H54 (cell line): ENCODE measurements around the gene PCK1.

Source experiments
- DNase-seq: peaks from one replicate; pipeline ENCODE4 v3.0.0; 2011; ENCODE audit warnings: low spot score, mixed read lengths; ENCODE audit not compliant: insufficient read length
- FAIRE-seq: peaks from 3 replicates; lab custom pipeline; 2011; peaks lifted over from hg19 to GRCh38; lab: Jason Lieb, UNC
- POLR2A ChIP-seq: IDR thresholded peaks from 2 replicates; pipeline ENCODE4 v1.6.1; 2011; ENCODE audit warnings: low read depth, mild to moderate bottlenecking, low read length

The PCK1 gene

DNA sequence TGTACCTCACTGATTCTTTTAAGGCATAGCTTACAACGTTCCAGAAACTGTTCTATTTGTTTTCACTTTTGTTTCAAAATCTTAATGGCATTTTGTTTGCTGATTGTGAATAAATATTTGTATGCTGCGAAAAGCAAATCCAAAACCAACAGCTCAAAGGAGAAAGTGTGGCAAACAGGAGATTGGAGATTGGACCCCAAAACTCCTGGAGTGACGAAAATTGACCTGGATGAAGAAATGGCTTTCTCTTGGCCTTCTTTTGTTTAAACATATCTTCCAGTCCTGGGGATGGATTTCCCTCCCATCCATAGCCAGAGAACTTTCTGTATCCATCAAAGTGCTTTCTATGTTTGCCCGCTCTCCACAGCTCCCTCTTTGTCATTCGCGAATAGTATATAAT lies 33.2 kb upstream of the PCK1 start:
- DNase-seq (no peak), FAIRE-seq (no peak)
- no peak for TF ChIP-seq POLR2A

DNA sequence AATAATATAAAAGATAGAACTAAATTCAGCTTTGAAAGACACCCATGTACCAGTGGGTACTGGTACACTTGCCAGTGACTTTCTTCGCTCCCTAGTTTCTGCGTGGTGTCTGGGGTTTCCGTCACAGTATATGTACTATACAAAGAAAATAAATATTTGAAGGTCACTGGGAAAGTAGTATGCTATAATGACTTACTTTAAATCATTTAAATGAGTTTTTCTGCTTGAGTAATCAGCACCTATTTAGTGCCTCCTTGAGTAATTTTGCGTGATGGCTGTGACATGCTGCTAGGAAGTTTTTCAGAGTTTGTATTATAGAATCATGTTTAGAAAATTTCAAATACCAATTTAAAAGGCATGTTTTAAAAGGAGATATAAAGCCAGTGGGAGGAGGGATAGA lies 32.8 kb upstream of the PCK1 start:
- no peak for DNase-seq
- TF ChIP-seq POLR2A: no peak
- FAIRE-seq: no peak

DNA sequence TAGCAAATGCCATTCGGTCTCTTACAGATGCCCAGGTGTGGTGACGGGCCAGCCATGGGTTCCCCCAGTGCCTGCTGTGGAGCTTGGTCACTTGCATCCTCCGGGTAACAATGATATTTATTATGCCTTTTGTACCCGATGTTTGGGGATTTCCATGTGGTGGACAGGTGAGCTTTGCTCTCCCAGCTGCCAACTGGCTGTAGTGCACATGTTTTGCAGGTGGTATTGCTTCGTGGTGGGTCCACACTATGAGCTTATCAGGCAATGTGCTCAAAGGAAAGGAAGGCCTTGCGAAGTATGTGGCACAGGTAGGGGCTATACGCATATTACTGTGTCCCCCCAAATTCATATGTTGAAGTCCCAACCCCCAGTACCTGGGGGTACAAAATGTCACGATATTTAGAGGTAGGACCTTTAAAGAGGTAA lies 31.7 kb upstream of the PCK1 start:
- no peak for DNase-seq
- TF ChIP-seq POLR2A: no peak
- FAIRE-seq: no peak

DNA sequence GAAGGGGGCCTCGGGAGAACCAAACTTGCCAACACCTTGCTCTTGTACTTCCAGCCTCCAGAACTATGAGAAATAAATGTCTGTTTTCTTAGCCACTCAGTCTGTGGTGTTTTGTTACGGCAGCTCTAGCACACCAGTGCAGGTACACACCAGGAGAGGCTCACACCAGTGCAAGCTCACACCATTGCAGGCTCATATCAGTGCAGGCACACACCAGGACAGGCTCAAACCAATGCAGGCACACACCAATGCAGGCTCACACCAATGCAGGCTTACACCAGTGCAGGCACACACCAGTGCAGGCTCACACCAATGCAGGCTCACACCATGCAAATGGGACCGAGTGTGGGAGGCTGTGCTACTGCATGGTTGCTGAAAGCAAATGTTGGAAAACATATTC lies 31.1 kb upstream of the PCK1 start:
- no peak for DNase-seq
- no peak for TF ChIP-seq POLR2A
- FAIRE-seq: no peak

DNA sequence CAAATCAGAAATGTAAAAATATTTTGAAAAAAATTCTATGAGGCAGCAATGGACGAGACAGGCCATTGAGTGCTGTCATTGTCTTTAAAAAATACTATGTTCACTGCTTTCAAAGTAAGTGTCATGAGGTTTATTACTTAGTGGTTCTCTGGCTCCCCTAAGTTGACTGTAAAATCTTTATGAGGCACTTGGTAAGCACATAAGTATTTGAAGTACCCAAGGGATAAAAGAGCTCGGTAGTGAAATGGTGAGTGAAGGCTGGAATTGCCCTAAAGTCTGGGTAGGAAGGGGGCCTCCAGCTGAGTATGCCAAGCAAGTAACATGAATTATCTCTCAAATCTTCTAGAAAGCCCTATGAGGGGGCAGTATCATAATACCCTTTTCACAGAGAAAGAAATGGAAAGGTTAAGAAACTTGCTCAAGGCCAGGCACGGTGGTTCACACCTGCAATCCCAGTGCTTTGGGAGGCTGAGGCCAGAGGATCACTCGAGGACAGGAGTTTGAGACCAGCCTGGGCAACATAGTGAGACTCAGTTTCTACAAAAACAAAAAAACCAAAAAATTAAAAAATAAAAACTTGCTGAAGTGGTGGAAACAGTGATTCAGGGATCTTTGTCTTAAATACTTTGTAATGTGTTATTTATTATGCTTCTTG lies 30.5 kb upstream of the PCK1 start:
- FAIRE-seq (no peak), DNase-seq (no peak)
- TF ChIP-seq POLR2A: no peak

DNA sequence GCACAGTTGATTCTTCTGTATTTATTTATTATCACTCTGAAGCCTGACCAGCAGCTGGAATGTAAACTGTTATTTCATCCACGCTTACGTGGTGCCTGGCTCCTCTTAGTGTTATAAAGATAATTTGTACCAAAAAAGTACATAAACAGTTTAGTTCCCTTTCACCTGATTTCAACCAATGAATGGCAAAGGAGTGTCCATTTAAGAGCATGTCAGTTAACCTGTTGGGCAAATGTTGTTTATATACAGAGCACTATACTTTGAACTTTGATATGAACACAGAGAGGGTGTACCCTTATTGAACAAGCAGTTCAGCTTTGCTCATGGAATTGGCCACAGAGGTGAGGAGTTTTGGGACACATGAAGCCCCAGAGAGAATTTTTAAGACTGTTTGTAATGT lies 28.8 kb upstream of the PCK1 start:
- DNase-seq: no peak
- FAIRE-seq: no peak
- no peak for TF ChIP-seq POLR2A

DNA sequence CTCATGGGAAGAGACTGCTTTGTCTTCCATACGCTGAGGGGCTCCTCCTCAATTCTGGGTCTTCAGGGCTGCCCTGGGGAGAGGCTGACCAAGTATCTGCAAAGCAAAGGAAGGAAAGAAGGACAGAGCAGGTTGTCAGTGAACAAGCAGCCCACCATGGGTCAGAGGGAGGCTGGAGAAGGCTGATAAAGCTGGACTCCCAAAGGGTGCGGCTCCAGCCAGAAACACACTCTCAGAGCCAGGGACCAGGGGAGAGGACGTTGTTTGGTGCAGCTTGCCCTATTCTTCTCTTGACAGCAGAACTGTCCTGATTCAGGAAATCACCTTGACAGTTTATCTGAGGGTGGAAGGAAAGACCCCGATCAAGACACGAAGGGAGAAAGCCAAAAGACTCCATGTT lies 25.6 kb upstream of the PCK1 start:
- TF ChIP-seq POLR2A: no peak
- no peak for FAIRE-seq
- DNase-seq: no peak

DNA sequence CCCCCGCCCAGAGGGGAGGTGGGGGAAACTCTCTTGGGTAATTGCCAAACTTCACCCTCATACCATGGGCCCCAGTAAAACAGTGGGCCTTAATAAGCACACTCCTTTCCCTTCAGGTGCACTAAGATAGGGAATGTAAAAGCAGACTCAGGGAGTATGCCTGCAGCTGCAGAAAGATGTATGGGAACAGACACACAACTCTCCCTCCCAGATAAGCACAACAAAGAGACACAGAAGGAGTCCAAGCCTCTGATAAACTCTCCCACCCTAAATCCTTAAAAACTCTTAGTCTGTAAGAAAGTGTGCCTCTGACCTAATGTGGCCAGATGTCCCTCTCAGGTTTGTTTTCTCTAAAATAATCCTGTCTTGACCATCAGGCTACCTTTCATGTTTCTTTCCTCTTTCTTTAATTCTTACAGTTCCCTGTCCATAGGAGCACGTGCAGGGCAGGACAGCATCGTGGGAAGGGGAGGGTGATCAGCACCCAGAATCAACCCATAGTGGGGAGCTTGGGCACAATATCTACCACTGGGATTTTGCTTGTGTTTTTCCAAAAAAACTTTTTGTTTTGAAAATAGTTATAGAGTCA lies 24.7 kb upstream of the PCK1 start:
- no peak for DNase-seq
- no peak for TF ChIP-seq POLR2A
- no peak for FAIRE-seq

DNA sequence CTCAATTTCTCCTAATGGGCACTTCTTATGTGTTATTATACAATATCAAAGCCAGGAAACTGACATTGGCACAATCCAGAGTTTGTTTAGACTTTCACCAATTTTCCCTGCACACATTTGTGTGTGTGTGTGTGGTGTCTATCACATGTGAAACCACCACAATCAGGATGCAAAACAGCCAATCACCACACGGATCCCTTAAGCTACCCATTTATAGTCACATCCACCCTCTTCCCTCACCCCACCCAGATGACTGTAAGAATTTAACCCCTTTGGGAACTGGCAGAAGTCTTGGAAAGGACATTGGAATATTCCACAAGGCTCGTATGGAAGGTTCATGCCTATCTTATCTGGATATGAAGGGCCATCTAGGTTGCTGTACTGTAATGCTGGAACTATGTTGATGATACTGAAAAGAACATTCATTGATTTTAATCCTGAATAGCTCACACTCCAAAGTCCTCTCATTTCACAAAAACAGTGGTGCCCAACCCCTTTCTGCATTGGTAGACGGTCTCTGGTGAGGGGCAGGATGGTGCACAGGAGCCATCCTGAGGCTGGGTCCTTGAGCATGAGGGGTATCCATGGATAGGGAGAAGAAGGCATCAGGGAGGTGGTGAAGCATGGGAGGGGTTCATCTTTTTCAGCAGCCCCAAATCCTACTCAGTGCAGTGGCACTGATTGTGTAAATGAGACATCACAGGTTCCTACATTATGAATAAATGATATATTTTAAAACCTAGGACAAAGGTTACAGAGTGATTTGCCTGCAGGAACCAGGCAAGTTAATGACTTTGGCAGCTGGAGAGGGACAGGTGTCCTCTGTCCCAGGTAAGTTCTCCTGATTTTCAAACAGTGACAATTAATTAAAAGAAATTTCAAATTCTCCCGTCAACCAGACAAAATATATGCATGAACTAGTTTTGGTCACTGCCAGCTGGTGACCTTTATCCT lies 23.9 kb upstream of the PCK1 start:
- TF ChIP-seq POLR2A: no peak
- FAIRE-seq (no peak), DNase-seq (no peak)

DNA sequence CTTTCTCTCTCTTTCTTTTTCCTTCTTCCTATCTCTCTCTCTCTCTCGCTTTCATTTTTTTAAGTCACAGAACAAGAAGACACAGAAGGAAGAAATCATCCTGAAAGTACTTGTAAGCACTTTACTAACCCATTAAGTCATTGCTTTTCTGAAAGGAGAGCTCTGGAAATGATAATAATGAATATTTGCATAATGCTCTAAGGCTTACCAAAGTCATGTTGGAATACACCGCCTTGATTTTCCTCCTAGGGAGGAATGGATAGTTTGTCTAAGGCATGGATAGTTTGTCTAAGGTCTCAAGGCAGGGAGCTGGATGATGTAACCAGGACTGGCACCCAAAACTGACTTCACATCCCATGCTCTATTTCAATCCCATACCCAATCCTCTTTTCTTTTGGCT lies 23.1 kb upstream of the PCK1 start:
- no peak for TF ChIP-seq POLR2A
- DNase-seq (no peak), FAIRE-seq (no peak)

DNA sequence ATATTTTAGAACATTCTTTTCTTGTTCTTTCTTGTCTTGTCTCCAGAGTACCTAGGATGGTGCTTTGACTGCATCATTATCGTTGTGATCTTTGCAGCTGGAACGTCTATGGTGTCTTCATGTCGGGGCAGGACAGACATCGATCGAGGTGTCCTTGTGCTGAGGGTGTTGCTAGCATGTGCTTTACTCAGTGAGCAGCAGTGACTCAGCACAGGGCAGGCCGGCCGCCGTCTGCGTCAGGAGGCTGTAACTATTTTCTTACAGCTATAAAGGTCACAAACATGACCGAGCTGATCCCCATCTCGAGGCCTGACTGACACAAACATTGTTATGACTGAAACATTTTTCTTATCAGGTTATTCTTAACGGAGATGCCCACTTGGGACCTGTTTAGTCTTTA lies 21.0 kb upstream of the PCK1 start:
- TF ChIP-seq POLR2A: no peak
- DNase-seq: no peak
- FAIRE-seq: no peak

DNA sequence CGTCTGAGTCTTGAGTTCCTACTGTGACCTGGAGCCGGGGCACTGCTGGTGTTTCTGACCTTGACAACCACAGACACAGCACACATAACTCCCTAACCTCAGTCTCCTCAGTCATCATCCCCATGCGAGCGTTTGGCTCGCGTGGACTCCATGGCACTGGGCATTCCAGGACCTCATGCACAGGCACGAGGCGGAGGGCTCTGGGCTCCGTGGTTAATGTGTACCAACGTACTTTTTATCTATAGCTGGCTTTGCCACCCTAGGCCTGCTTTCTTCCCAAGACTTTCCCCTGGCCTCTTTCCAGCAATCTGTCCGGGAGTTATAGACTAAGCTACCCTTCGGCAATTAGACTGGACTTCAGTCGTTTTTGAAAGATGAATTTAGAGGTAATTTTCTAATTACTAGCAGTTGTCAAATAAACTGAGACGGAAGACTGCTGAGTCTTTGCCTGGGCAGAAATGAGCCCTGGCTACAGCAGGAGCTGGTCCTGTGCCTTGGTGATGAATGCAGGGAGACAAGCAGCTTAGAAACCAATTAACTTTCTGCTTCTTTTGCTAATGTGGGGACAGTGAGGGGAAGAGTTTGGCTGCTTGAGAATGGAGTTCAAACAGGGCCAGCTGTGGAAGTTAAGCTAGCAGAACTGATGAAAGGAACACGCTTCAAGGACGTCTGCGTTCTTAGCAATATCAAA lies 19.9 kb upstream of the PCK1 start:
- no peak for TF ChIP-seq POLR2A
- FAIRE-seq (no peak), DNase-seq (no peak)

DNA sequence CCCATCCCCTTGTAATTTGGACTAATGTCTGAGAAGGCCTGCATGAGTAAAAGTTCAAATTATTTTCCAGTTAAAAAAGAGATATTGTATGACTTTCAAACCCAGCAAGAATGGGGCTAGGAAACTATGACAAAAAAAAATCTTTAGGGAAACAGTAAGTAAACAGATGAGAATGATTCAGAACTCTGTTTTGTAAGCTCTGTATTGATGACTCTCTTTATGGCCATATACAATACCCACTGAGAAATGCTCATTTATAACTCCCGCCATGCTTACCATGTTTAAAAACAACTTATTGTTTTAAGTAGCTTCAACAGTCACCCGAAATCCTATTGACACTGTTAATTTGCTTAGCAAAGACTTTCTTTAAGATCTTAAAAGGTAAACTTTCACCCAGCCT lies 17.2 kb upstream of the PCK1 start:
- FAIRE-seq (no peak), DNase-seq (no peak)
- TF ChIP-seq POLR2A: no peak
